B cell (primary cell): ENCODE measurements around the gene TFAP2B. TPM values are rescaled to one million over a fixed set of nuclear protein-coding genes. Genes with fewer than 3 reads are reported as not detected.

Source experiments
- ATAC-seq: fragments of 200-7000 bp; cut with Tn5 transposase; one replicate; pipeline ENCODE4 v1.10.0; 2021; ENCODE audit warnings: low read depth, mild to moderate bottlenecking, moderate number of reproducible peaks, moderate library complexity
- CTCF ChIA-PET: fragments of 350-600 bp; sonication (Branson Sonifier 250); formaldehyde crosslinking; loops from one replicate; lab custom pipeline; 2021; ENCODE audit warnings: antibody characterized with exemption, inconsistent platforms; lab: Charles Lee
- POLR2A ChIA-PET: fragments of 350-600 bp; sonication (Branson Sonifier 250); formaldehyde crosslinking; loops from one replicate; lab custom pipeline; 2021; ENCODE audit warnings: antibody characterized with exemption; lab: Charles Lee
- DNase-seq: peaks from one replicate; pipeline ENCODE4 v3.0.0; 2013
- H2AFZ ChIP-seq: 2 replicates; pipeline ENCODE4 v1.6.1; 2012; ENCODE audit warnings: mild to moderate bottlenecking, low read depth, low read length; ENCODE audit not compliant: insufficient read depth, poor library complexity, severe bottlenecking
- H3K27ac ChIP-seq, 2 donors: 1 replicate in 1 of 2; 2 replicates in 1 of 2; pipeline ENCODE4 v1.5.1; 2012 to 2013; ENCODE audit warnings: low read length in 2 of 2, mild to moderate bottlenecking in 2 of 2, moderate library complexity in 1 of 2
- H3K27me3 ChIP-seq, 4 experiments: fragments of 200-600 bp in 1 of 4; sonication (generic) in 1 of 4; replicated peaks in 1 of 4; 1 replicate in 2 of 4; 2 replicates in 2 of 4; pipeline versions ENCODE4 v1.6.1 to v1.7.0; 2013 to 2016; ENCODE audit warnings: low read length in 3 of 4, mild to moderate bottlenecking in 2 of 4, mixed read lengths in 1 of 4, moderate library complexity in 1 of 4; ENCODE audit not compliant: insufficient read depth in 4 of 4, control insufficient read depth in 3 of 4; ENCODE audit errors: control extremely low read depth in 1 of 4
- H3K36me3 ChIP-seq, 2 experiments: replicated peaks in 1 of 2; 1 replicate in 1 of 2; 2 replicates in 1 of 2; pipeline versions ENCODE4 v1.6.1 to v1.7.1; 2013; ENCODE audit warnings: low read length in 1 of 2; ENCODE audit not compliant: insufficient read depth in 2 of 2, control insufficient read depth in 1 of 2; ENCODE audit errors: control extremely low read depth in 1 of 2, extremely low read depth in 1 of 2
- H3K4me1 ChIP-seq, 2 donors: fragments of 200-600 bp in 1 of 2; sonication (generic) in 1 of 2; 1 replicate in 1 of 2; 2 replicates in 1 of 2; pipeline versions ENCODE4 v1.5.1 to v1.6.1; 2013 to 2017; ENCODE audit warnings: low read length in 2 of 2; ENCODE audit not compliant: control insufficient read depth in 2 of 2, insufficient read depth in 2 of 2
- H3K4me2 ChIP-seq: replicated peaks from 2 replicates; pipeline ENCODE3; 2012; ENCODE audit warnings: mild to moderate bottlenecking, low read depth, low read length; ENCODE audit not compliant: poor library complexity, severe bottlenecking
- H3K4me3 ChIP-seq, 5 experiments: fragments of 200-600 bp in 1 of 5; sonication (generic) in 1 of 5; 1 replicate in 3 of 5; 2 replicates in 2 of 5; pipeline versions ENCODE4 v1.5.1 to v1.7.0; 2011 to 2016; ENCODE audit warnings: low read length in 4 of 5, mild to moderate bottlenecking in 4 of 5, low read depth in 2 of 5, control low read depth in 1 of 5, moderate library complexity in 1 of 5; ENCODE audit not compliant: insufficient read depth in 1 of 5; ENCODE audit errors: control extremely low read depth in 1 of 5, extremely low read depth in 1 of 5
- H3K79me2 ChIP-seq: fragments of 200-600 bp; sonication (generic); one replicate; pipeline ENCODE4 v1.6.0; 2016; ENCODE audit warnings: low read length; ENCODE audit not compliant: control insufficient read depth, insufficient read depth
- H3K9ac ChIP-seq: fragments of 200-600 bp; sonication (generic); 2 replicates; pipeline ENCODE4 v1.6.1; 2017; ENCODE audit warnings: mild to moderate bottlenecking, low read length, moderate library complexity
- H3K9me3 ChIP-seq, 3 donors: one replicate each; pipeline versions ENCODE4 v1.6.1 to v1.7.1; 2013; ENCODE audit warnings: low read length in 2 of 3; ENCODE audit not compliant: control insufficient read depth in 2 of 3, insufficient read depth in 1 of 3; ENCODE audit errors: control extremely low read depth in 1 of 3
- H4K20me1 ChIP-seq: 2 replicates; pipeline ENCODE4 v1.6.0; 2012; ENCODE audit warnings: mild to moderate bottlenecking, low read length; ENCODE audit not compliant: insufficient read depth, control insufficient read depth, poor library complexity, severe bottlenecking
- H3K27ac Mint-ChIP-seq: one replicate; pipeline ENCODE4 v1.8.0; 2021; ENCODE audit warnings: mixed read lengths
- H3K27me3 Mint-ChIP-seq: one replicate; pipeline ENCODE4 v1.8.0; 2021; ENCODE audit warnings: mixed read lengths
- H3K4me1 Mint-ChIP-seq: one replicate; pipeline ENCODE4 v1.8.0; 2021; ENCODE audit warnings: mixed read lengths
- H3K4me3 Mint-ChIP-seq: one replicate; pipeline ENCODE4 v1.8.0; 2021; ENCODE audit warnings: mixed read lengths
- H3K9me3 Mint-ChIP-seq: one replicate; pipeline ENCODE4 v1.8.0; 2022; ENCODE audit warnings: mixed read lengths; ENCODE audit not compliant: insufficient read depth
- CTCF ChIP-seq: fragments of 200-600 bp; IDR thresholded peaks from one replicate; pipeline ENCODE4 v1.8.0; 2022; ENCODE audit warnings: antibody characterized with exemption, mild to moderate bottlenecking
- EZH2 ChIP-seq: IDR thresholded peaks from 2 replicates; pipeline ENCODE4 v1.6.1; 2012; ENCODE audit warnings: borderline replicate concordance, low read depth, mild to moderate bottlenecking, moderate library complexity, low read length; ENCODE audit not compliant: insufficient read depth, poor library complexity, severe bottlenecking
- WGBS: methylation state at CpG from one replicate; pipeline ENCODE4 v1.1.5; 2013; ENCODE audit warnings: missing lambda C conversion rate; ENCODE audit not compliant: insufficient coverage; 5-methylcytosine and 5-hydroxymethylcytosine counted together
- intact Hi-C: fragments of 100-400 bp; cut with micrococcal nuclease; formaldehyde crosslinking; loops from one replicate; pipeline ENCODE4 v1.10.0; 2022
- polyA plus RNA-seq: library from polyadenylated mRNA; depleted of rRNA; stranded (reverse); fragments of >200 nt; gene quantifications from 2 replicates; pipeline ENCODE4 v1.2.3, GENCODE V29; 2012
- total RNA-seq, 2 donors: library from RNA; stranded (reverse); fragments of 120-200 nt in 1 of 2; gene quantifications; 1 replicate in 1 of 2; 2 replicates in 1 of 2; pipeline versions ENCODE4 v1.2.3 to v1.2.4, GENCODE V29; 2013 to 2022

Gene TFAP2B
- total and polyA plus RNA-seq, 2 donors (not counting 1 experiment from before 2014, with no cell fraction given), result not detected

DNA sequence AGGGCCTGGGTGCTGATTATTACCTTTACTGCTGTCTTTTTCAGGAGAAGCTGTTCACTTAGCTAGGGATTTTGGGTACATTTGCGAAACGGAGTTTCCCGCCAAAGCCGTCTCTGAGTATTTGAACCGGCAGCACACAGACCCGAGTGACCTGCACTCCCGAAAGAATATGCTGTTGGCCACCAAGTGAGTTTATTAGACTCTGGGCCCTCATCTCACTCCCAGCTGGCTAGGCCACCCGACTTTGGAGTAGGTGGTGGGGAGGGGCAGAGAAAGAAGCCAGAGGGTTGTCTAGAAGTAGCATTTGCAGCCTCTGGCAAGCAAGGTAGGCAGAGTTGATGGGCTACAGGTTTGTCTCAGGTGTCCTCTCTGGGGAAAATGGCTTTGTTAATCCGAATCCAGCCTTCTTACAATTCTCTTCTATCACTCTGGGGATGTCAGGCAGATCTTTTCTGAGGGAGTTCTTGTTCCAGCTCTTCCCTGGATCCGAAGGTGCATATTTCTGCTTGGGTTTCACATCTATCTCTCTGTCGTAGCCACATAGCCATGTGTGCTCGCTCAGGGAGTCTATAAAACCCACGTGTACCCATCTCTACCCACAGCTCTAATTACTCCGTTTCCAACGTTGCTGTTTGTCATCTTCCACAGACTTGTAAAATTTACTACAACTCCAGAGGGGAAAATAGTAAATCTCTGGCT lies 21.6 kb downstream of the TFAP2B start:
- Histone ChIP-seq H3K9ac (no peak overlapping the region), H3K9me3 (peaks cover 0 to 19% (median 1%) of the 10 kb centered on the region in 3 donors), H4K20me1 (no peaks in the 10 kb centered on the region), H3K27ac (no peak overlapping the region), H3K36me3 (no peaks in the 10 kb centered on the region), H2AFZ (no peak overlapping the region), H3K4me2 (no peak overlapping the region), H3K4me1 (no peaks in the 10 kb centered on the region), H3K4me3 (no peak overlapping the region), H3K27me3 (peaks cover 0 to 71% (median 31%) of the 10 kb centered on the region in 4 experiments), H3K79me2 (no peaks in the 10 kb centered on the region)
- DNase-seq, result no peak
- ATAC-seq, result no peak
- CTCF ChIA-PET, result no interaction called here
- Mint-ChIP-seq H3K27me3 (peaks cover 76% of the 10 kb centered on the region), H3K9me3 (no peaks in the 10 kb centered on the region), H3K4me3 (no peak overlapping the region), H3K4me1 (no peaks in the 10 kb centered on the region), H3K27ac (no peak overlapping the region)
- POLR2A ChIA-PET, result no interaction called here
- TF ChIP-seq EZH2 (no peak), CTCF (no peak)
- intact Hi-C loops, result no loop called here
- 35% methylated on average over 8 of the region's 15 CpGs for WGBS

DNA sequence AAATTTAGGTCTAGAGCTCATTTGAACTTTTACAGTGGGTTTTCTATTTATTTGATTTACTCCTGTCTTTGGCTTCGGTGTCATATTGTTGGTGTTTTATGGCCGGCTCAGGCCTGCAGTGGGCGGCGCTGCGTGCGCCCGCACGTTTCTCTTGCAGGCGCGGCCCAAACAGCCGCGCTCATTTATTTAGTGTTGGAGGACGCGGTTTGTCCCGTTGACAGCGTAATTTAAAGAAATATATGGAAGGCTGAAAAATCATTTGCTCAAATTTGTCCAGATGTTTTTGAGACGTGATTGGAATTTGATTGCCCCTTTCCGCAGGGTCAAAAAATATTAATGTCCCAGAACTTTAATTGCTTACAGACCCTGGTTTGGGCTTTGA lies 22.1 kb downstream of the TFAP2B start:
- TF ChIP-seq EZH2 (no peak), CTCF (no peak)
- Histone ChIP-seq H3K79me2 (no peaks in the 10 kb centered on the region), H3K27me3 (peaks cover 0 to 71% (median 32%) of the 10 kb centered on the region in 4 experiments), H3K27ac (no peak overlapping the region), H3K36me3 (no peaks in the 10 kb centered on the region), H2AFZ (no peak overlapping the region), H3K4me3 (no peak overlapping the region), H3K9me3 (peaks cover 0 to 25% (median 0%) of the 10 kb centered on the region in 3 donors), H3K4me1 (no peaks in the 10 kb centered on the region), H3K9ac (no peak overlapping the region), H4K20me1 (no peaks in the 10 kb centered on the region), H3K4me2 (no peak overlapping the region)
- H3K27ac Mint-ChIP-seq, result no peak overlapping the region
- no peaks in the 10 kb centered on the region for H3K9me3 Mint-ChIP-seq
- intact Hi-C loops, result no loop called here
- DNase-seq (no peak), ATAC-seq (no peak)
- no peaks in the 10 kb centered on the region for H3K4me1 Mint-ChIP-seq
- CTCF ChIA-PET, result no interaction called here
- peaks cover 74% of the 10 kb centered on the region for H3K27me3 Mint-ChIP-seq
- H3K4me3 Mint-ChIP-seq, result no peak overlapping the region
- WGBS, result 21% methylated on average over 12 of the region's 18 CpGs
- POLR2A ChIA-PET, result no interaction called here
